HG02852 (cell line): ENCODE measurements around the gene TMPRSS15.

ENCODE experiments used
- ATAC-seq: cut with Tn5 transposase; IDR thresholded peaks from one replicate; pipeline ENCODE4 v1.9.1; 2021; ENCODE audit warnings: mild to moderate bottlenecking, moderate library complexity; ENCODE audit not compliant: unreplicated experiment

Gene TMPRSS15

GRCh38 chr21:18350216-18350615, 53.4 kb downstream of the TMPRSS15 start:
- ATAC-seq, result no peak

DNA sequence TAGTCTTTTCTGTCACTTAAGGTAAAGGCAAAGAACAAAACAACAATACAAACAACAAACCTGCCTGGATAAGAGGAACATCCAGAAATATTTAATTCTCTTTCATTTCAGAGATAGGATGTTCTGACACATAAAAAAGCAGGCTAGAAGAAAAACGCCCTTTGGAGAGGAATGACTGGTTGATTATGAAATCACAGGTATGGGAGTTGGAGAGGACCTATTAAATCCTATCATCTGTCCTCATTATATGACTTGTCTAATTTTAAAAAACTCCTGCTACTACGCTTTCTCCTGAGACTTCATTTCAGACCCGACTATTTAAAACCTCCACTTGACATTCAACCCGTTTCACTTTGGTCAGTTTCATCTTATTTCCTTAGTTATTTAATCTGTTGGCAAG, 54.1 kb downstream of the TMPRSS15 start:
- no peak for ATAC-seq

DNA sequence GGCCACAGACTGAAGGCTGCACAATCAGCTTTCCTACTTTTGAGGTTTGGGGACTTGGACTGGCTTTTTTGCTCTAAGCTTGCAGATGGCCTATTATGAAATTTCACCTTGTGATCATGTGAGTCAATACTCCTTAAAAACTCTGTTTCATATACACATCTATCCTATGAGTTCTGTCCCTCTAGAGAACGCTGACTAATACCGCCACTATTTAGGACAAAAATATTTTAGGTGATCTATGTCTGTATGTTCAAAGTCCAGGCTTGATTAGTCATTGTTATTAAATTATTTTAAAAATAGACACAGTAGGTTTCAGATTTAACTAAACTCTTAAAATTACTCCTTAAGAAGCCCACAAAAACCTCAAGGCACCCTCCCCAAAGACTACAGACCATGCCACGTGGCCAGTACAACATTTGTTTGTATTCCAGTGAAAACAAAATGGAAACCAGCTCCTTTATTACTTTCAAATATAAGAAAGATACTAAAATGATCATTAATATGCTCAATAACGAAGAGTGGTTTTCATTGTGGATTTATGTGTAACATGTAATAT, 63.1 kb downstream of the TMPRSS15 start:
- ATAC-seq, result no peak

GRCh38 chr21:18335651-18336236, 67.8 kb downstream of the TMPRSS15 start:
- no peak for ATAC-seq

DNA sequence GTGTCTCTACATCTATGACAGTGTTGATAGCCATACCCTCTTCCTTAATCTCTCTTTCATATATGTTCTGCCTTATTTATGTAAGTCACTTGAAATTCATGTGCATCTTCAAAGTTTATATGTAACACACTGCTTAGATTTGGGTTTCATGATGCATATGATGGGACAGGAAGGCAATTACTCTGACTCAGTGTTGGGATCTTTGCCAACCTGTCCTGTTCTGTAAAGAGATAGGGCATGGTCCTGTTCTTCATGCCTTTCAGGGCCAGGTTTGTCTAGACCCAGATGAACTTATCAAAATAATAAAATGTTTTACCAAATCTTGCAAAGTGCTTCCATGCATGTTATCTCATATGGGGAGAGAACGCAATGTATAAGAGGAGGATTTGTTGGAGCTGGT, 69.5 kb downstream of the TMPRSS15 start:
- ATAC-seq, result no peak

GRCh38 chr21:18318156-18318555, 85.4 kb downstream of the TMPRSS15 start:
- ATAC-seq, result no peak

GRCh38 chr21:18298228-18298627, 105.4 kb downstream of the TMPRSS15 start:
- ATAC-seq, result no peak

GRCh38 chr21:18294100-18294499, 109.5 kb downstream of the TMPRSS15 start:
- no peak for ATAC-seq

DNA sequence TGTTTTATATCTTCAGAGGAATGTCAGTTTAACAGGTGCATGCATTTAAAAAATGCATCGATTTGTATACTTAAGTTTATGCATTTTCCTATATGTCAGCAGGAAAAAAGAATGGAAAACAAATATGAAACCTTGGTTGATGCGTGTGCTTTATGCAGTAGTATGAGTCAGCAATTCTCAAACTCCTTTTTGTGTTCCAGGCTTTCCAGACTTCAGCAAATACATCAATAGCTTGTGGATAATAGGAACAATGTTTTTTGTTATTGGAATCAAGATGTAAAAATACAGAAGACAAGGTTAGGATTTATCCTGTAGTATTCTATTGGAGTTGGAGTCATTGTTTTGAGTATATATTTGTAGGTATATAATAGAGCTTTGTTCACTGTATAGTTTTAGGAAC, 113.7 kb downstream of the TMPRSS15 start:
- no peak for ATAC-seq

DNA sequence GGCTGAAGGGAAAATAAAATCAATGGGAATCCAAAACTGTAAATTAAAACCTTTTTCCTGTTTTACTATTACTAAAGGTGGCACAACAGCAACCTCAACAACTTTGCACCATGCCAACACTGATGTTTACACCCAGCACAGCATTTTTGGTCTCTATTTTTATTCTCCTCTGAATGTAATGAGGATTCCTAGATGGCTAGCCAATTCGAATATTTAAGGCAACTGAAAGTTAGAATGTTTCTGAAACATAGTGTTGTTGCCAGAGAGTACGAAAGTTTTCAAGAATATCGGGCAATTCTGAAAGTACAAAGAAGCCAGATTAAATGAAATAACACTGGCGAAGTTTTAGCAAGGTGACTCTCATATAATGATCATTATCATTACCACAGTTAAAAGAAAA, 118.2 kb downstream of the TMPRSS15 start:
- ATAC-seq, result no peak

DNA sequence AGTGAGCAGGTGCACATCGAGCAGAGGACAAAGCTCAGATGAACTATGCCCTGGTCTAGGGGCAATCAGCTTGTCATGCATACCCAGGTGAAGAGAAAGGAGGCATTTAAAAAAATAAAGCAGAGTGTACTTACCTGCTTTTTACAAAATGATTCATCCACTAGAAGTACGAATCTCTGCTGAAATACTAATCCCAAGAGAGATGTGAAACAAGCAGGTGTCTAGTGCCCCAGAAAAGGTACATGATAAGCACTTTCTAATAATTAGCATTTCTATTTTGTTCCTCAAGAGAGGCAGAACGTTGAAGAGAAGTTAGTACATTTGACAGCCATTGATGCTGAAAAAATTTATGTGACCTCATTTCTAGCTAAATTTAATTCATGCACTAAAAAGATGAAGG, 127.8 kb downstream of the TMPRSS15 start:
- no peak for ATAC-seq

GRCh38 chr21:18274370-18274769, 129.2 kb downstream of the TMPRSS15 start:
- ATAC-seq, result no peak

DNA sequence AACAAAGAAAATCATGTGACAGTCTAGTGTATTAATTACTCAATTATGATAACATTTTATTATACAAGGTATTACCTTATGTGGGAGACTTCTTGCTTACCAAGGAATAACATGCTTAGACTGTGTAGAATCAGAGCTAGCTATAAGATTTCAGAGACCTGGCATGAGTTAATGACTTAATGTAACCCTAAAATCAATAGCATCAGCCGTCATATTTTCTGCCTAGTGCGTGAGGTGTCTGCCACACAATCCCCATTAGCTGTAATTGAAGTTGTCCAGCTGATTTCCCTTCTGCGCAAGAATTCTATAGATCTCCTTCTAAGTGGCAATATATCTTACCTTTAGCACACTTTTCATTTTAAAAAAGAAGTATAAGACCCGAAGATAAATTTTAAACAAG, 130.2 kb downstream of the TMPRSS15 start:
- no peak for ATAC-seq

DNA sequence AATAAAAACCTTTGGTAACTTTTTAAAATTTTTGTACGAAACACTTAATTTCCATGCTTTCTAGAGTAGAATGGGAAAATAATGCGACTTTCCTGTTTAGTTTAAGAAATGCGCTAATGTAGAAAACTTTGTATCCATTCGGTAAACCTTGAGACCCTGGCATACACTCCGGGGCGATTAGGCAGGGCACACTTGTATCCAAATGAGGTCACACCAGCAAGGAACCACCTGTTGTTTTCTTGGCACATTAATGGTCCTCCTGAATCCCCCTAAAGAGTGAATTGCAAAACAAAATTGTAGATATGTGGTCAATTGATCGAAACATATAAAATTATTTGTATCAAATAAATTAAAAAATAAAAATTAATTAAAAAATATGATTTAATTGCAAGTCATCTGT, 133.7 kb downstream of the TMPRSS15 start:
- ATAC-seq, result no peak

DNA sequence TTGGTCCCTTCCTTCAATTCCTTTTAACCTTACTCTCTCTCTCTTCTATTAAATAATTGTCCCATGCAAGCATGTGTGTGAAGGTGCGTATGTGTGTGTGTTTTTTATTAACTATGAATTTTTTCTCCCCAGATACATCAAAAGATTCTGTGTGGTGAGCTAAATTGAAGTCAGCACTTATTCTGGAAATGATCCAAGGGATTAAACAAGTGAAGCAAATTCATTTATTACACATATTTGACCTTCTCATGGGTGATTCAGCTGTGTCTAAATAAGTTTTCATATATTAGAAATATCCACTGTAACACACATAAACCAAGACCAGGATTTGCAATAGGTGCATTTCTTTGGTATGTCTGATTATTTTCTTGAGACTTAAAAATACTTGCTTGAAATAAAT, 134.7 kb downstream of the TMPRSS15 start:
- no peak for ATAC-seq

DNA sequence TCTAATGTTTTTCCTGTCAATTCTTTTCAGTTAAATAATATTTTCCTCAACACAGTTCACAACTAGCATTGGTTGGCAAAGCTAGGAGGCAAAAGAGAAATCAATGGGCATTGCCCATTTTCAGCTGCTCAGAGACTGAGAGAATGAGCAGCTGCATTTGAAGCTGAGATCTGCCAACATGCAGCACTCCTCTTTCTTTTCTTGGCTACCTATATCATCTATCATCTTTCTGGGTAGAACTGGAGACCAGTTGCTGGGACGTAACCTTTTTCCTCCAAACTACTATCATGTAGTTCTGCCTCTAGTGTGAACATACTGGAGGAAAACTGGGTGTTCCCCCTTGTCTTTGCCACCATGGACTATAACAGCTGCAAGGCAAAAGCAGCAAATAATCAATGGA, 136.1 kb downstream of the TMPRSS15 start:
- no peak for ATAC-seq

GRCh38 chr21:18265944-18266343, 137.6 kb downstream of the TMPRSS15 start:
- ATAC-seq, result no peak

DNA sequence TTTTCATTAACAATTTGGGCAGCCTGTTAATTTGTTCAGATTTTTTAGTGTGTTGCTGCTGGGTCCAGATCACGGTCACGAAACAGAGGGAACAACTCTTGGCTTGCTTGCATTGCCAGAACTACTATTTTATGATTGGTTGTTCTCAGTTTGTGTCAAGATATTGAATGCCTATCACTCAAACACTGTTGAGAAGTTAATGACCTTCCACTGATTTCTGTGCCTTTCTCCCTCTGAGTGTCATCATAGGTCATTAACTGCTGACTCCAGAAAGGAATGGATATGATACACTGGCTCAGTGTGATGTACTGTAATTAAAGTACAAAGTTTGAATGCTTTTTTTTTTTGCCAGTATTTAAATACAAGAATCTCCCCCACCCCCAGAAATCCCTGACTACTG, 149.8 kb downstream of the TMPRSS15 start:
- ATAC-seq, result no peak

DNA sequence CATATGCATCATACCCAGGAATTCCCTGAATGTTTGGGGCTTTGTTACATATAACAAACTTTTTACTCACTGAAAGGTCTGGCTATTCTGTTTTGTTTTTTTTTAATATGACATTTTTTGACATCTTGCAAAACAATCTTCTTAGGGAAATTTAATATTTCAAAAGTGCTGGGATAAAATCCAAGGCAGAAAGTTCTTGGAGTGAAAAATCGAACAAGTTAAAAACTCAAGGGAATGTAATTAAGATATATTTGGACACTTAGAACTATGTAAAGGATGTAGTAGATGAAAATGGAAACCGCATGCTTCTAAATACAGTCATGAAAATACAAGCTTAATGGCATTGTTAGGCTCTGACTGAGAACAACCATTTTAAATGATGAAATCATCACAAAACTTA, 150.4 kb downstream of the TMPRSS15 start:
- ATAC-seq, result no peak

- ATAC-seq, result no peak
Measured at GRCh38 chr21:18252680-18253079, 150.9 kb downstream of the TMPRSS15 start.

- ATAC-seq, result no peak
Measured at GRCh38 chr21:18252256-18252655, 151.3 kb downstream of the TMPRSS15 start.

DNA sequence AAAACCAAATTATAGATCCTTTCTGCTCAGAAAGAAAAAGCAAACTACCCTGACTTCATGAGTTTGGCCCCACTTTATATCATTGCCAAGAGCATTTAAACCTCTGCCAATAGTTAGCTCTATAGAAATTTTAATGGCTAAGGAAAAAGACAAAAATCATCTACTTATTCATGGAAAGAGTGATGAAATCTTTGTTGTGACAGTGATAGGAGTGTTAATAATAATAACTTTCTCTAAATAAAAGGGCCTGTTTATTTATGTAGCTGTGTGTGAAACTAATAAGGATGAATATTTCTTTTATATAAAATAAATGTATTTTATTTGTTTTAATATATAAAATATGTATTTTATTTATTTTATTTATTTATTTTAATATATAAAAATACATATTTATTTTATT, 152.5 kb downstream of the TMPRSS15 start:
- ATAC-seq, result no peak

GRCh38 chr21:18249672-18250071, 153.9 kb downstream of the TMPRSS15 start:
- no peak for ATAC-seq
